IMR-90 (cell line): ENCODE data around the gene GSPT2.

Experiments
- CEBPB ChIP-seq: IDR thresholded peaks from 2 replicates; pipeline ENCODE4 v1.6.1; 2012; ENCODE audit warnings: low read depth, low read length, improper control_type of control experiment
- CTCF ChIP-seq: conservative IDR thresholded peaks from 2 replicates; pipeline ENCODE4 v1.5.1; 2012; ENCODE audit warnings: mild to moderate bottlenecking, low read depth, low read length, improper control_type of control experiment
- ELK1 ChIP-seq: fragments of 150-350 bp; IDR thresholded peaks from 2 replicates; pipeline ENCODE4 v1.6.1; 2016; ENCODE audit warnings: low read depth, mild to moderate bottlenecking, low read length, moderate library complexity, borderline replicate concordance
- MAFK ChIP-seq: IDR thresholded peaks from 2 replicates; pipeline ENCODE4 v1.6.1; 2012; ENCODE audit warnings: low read depth, low read length, improper control_type of control experiment
- MAZ ChIP-seq: IDR thresholded peaks from 2 replicates; pipeline ENCODE4 v1.6.1; 2012; ENCODE audit warnings: low read depth, mild to moderate bottlenecking, low read length, improper control_type of control experiment, moderate library complexity, borderline replicate concordance
- MXI1 ChIP-seq: IDR thresholded peaks from 2 replicates; pipeline ENCODE4 v1.6.1; 2012; ENCODE audit warnings: low read depth, mild to moderate bottlenecking, low read length, moderate library complexity, borderline replicate concordance
- NFE2L2 ChIP-seq: fragments of 150-350 bp; IDR thresholded peaks from 2 replicates; pipeline ENCODE4 v1.6.1; 2016; ENCODE audit warnings: low read depth, mild to moderate bottlenecking, low read length
- POLR2A ChIP-seq: IDR thresholded peaks from 2 replicates; pipeline ENCODE4 v1.6.1; 2012; ENCODE audit warnings: mild to moderate bottlenecking, low read depth, low read length
- RAD21 ChIP-seq: IDR thresholded peaks from 2 replicates; pipeline ENCODE4 v1.6.1; 2012; ENCODE audit warnings: low read length, improper control_type of control experiment
- RFX5 ChIP-seq: IDR thresholded peaks from 2 replicates; pipeline ENCODE4 v1.8.0; 2012; ENCODE audit warnings: low read depth, mild to moderate bottlenecking, low read length, moderate library complexity
- SMC3 ChIP-seq: fragments of 150-350 bp; IDR thresholded peaks from 2 replicates; pipeline ENCODE4 v1.6.1; 2016; ENCODE audit warnings: low read depth, mild to moderate bottlenecking, antibody characterized with exemption, low read length, moderate library complexity
- USF2 ChIP-seq: fragments of 150-350 bp; IDR thresholded peaks from 2 replicates; pipeline ENCODE4 v1.6.1; 2017; ENCODE audit warnings: mild to moderate bottlenecking, antibody characterized with exemption, low read length, low read depth

GRCh38 chrX:51747671-51748070 is 4.4 kb downstream of the GSPT2 start:
- no peak for TF ChIP-seq CTCF
- TF ChIP-seq MAZ, result no peak
- TF ChIP-seq USF2, result no peak
- TF ChIP-seq RFX5, result no peak
- TF ChIP-seq MXI1, result no peak
- no peak for TF ChIP-seq POLR2A
- TF ChIP-seq CEBPB, result no peak
- TF ChIP-seq ELK1, result no peak
- TF ChIP-seq MAFK, result no peak
- TF ChIP-seq RAD21, result no peak
- no peak for TF ChIP-seq SMC3
- TF ChIP-seq NFE2L2, result no peak
